DOHH2 (cell line): ENCODE measurements around the gene FBLN2.

Experiments
- H3F3A ChIP-seq: fragments of 200-600 bp; sonication (generic), shearing (Covaris generic); 2 replicates; pipeline ENCODE4 v1.6.0; 2016; ENCODE audit warnings: antibody characterized with exemption, mild to moderate bottlenecking; ENCODE audit not compliant: control insufficient read depth, insufficient read depth
- H3K27ac ChIP-seq: fragments of 200-600 bp; sonication (generic); 2 replicates; pipeline ENCODE4 v1.5.1; 2014; ENCODE audit warnings: low read depth, mild to moderate bottlenecking, low read length, moderate library complexity
- H3K27me3 ChIP-seq: fragments of 200-600 bp; sonication (generic); 2 replicates; pipeline ENCODE4 v1.6.1; 2014; ENCODE audit warnings: mild to moderate bottlenecking, low read length, mixed read lengths; ENCODE audit not compliant: control insufficient read depth
- H3K36me3 ChIP-seq: fragments of 200-600 bp; sonication (generic); 2 replicates; pipeline ENCODE4 v1.6.1; 2014; ENCODE audit warnings: mild to moderate bottlenecking, low read length, moderate library complexity, mixed read lengths; ENCODE audit not compliant: control insufficient read depth
- H3K4me1 ChIP-seq: fragments of 200-600 bp; sonication (generic); 2 replicates; pipeline ENCODE4 v1.6.1; 2014; ENCODE audit warnings: mild to moderate bottlenecking, low read length, mixed read lengths; ENCODE audit not compliant: control insufficient read depth
- H3K4me2 ChIP-seq: fragments of 200-600 bp; sonication (generic); 2 replicates; pipeline ENCODE4 v1.6.0; 2014; ENCODE audit warnings: mild to moderate bottlenecking, low read length, moderate library complexity
- H3K4me3 ChIP-seq: fragments of 200-600 bp; sonication (generic); 2 replicates; pipeline ENCODE4 v1.5.1; 2014; ENCODE audit warnings: mild to moderate bottlenecking, low read length, mixed read lengths
- H3K79me2 ChIP-seq: fragments of 200-600 bp; sonication (generic); 2 replicates; pipeline ENCODE4 v1.6.1; 2014; ENCODE audit warnings: mild to moderate bottlenecking, low read length, mixed read lengths; ENCODE audit not compliant: control insufficient read depth
- H3K9me2 ChIP-seq: fragments of 200-600 bp; sonication (generic); replicated peaks from 2 replicates; pipeline ENCODE4 v1.6.1; 2014; ENCODE audit warnings: mild to moderate bottlenecking, low read length, mixed read lengths; ENCODE audit not compliant: control insufficient read depth
- H3K9me3 ChIP-seq: fragments of 200-600 bp; sonication (generic); 2 replicates; pipeline ENCODE4 v1.6.1; 2014; ENCODE audit warnings: antibody characterized with exemption, low read length, mixed read lengths; ENCODE audit not compliant: control insufficient read depth, insufficient read depth
- H4K20me1 ChIP-seq: fragments of 200-600 bp; sonication (generic); 2 replicates; pipeline ENCODE4 v1.6.0; 2014; ENCODE audit warnings: low read depth, mild to moderate bottlenecking, antibody characterized with exemption, low read length, moderate library complexity; ENCODE audit not compliant: control insufficient read depth, insufficient read depth
- CTCF ChIP-seq: fragments of 200-600 bp; sonication (generic); IDR thresholded peaks from one replicate; pipeline ENCODE4 v1.5.1; 2014; ENCODE audit warnings: antibody characterized with exemption, mild to moderate bottlenecking, low read depth, low read length; ENCODE audit not compliant: poor library complexity, severe bottlenecking
- EZH2phosphoT487 ChIP-seq: fragments of 200-600 bp; sonication (generic); IDR thresholded peaks from 2 replicates; pipeline ENCODE4 v1.6.1; 2017; ENCODE audit warnings: borderline replicate concordance, mild to moderate bottlenecking, antibody characterized with exemption, low read length, moderate library complexity, mixed read lengths

The FBLN2 gene

GRCh38 chr3:13588993-13589392 lies 40.1 kb downstream of the FBLN2 start:
- H3K27me3 ChIP-seq: 0 out of 2 replicates have a peak, but pooled peaks cover 3% of the 10 kb centered on the region
- H3K36me3 ChIP-seq: no peaks in the 10 kb centered on the region
- no peaks in the 10 kb centered on the region for H3K79me2 ChIP-seq
- H4K20me1 ChIP-seq: no peaks in the 10 kb centered on the region
- no peaks in the 10 kb centered on the region for H3K9me2 ChIP-seq
- no peak for TF ChIP-seq EZH2phosphoT487
- TF ChIP-seq CTCF: no peak
- no peaks in the 10 kb centered on the region for H3K4me1 ChIP-seq
- H3K27ac ChIP-seq: no peak overlapping the region
- no peak overlapping the region for H3K4me2 ChIP-seq
- H3K4me3 ChIP-seq: no peak overlapping the region
- no peaks in the 10 kb centered on the region for H3F3A ChIP-seq
- H3K9me3 ChIP-seq: no peaks in the 10 kb centered on the region

GRCh38 chr3:13590841-13591520 lies 42.1 kb downstream of the FBLN2 start:
- TF ChIP-seq CTCF: no peak
- no peak for TF ChIP-seq EZH2phosphoT487
- H3K4me1 ChIP-seq: no peaks in the 10 kb centered on the region
- no peaks in the 10 kb centered on the region for H3K79me2 ChIP-seq
- H3K36me3 ChIP-seq: no peaks in the 10 kb centered on the region
- H3K27me3 ChIP-seq: 0 out of 2 replicates have a peak, but pooled peaks cover 4% of the 10 kb centered on the region
- no peak overlapping the region for H3K4me2 ChIP-seq
- H3K9me2 ChIP-seq: no peaks in the 10 kb centered on the region
- H3F3A ChIP-seq: no peaks in the 10 kb centered on the region
- no peaks in the 10 kb centered on the region for H4K20me1 ChIP-seq
- no peaks in the 10 kb centered on the region for H3K9me3 ChIP-seq
- no peak overlapping the region for H3K4me3 ChIP-seq
- no peak overlapping the region for H3K27ac ChIP-seq

GRCh38 chr3:13593615-13594014 lies 44.7 kb downstream of the FBLN2 start:
- no peaks in the 10 kb centered on the region for H3F3A ChIP-seq
- H3K4me2 ChIP-seq: no peak overlapping the region
- H4K20me1 ChIP-seq: no peaks in the 10 kb centered on the region
- H3K79me2 ChIP-seq: no peaks in the 10 kb centered on the region
- no peaks in the 10 kb centered on the region for H3K36me3 ChIP-seq
- 0 out of 2 replicates have a peak, but pooled peaks cover 5% of the 10 kb centered on the region for H3K27me3 ChIP-seq
- TF ChIP-seq EZH2phosphoT487: no peak
- no peak for TF ChIP-seq CTCF
- H3K4me3 ChIP-seq: no peak overlapping the region
- H3K9me3 ChIP-seq: no peaks in the 10 kb centered on the region
- no peak overlapping the region for H3K27ac ChIP-seq
- H3K4me1 ChIP-seq: no peaks in the 10 kb centered on the region
- no peaks in the 10 kb centered on the region for H3K9me2 ChIP-seq
